Measurements from ENCODE around the gene ANAPC13.
A peak's percentile ranks its signal among the peaks of the same experiment; 100 is the strongest.

ANAPC13 gene

DNA sequence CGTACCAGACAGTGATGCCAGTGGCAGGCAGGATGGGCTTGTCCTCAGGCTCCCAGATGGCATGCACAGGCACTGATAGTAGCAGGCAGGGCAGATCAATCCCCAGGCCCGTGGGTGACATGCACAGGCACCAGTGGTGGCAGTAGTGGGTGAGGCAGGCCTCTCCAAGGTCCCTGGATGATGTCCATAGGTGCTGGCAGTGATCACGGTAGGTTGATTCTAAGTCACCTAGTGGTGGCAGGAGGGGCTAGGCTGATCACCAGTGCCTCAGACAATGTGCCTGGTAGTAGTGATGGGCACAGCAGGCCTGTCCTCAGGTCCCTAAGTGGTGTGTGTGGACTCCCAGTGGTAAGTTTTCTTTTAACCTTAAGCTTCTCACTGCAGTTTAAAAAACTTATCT lies 19.7 kb upstream of the ANAPC13 start:
- Histone ChIP-seq H3K27ac (ENCODE audit: low read length) (no peak overlapping the region), H3K9me3 (ENCODE audit: control insufficient read depth, low read depth, low read length) (no peaks in the 10 kb centered on the region), H3K4me1 (ENCODE audit: control insufficient read depth, low read depth, low read length) (no peaks in the 10 kb centered on the region), H3K4me3 (ENCODE audit: low read length) (no peak overlapping the region), H3K9ac (ENCODE audit: low read length) (no peak overlapping the region), H3K36me3 (ENCODE audit: control insufficient read depth, low read depth, low read length) (no peaks in the 10 kb centered on the region), H3K27me3 (ENCODE audit: control insufficient read depth, insufficient read depth, low read length) (no peaks in the 10 kb centered on the region)

DNA sequence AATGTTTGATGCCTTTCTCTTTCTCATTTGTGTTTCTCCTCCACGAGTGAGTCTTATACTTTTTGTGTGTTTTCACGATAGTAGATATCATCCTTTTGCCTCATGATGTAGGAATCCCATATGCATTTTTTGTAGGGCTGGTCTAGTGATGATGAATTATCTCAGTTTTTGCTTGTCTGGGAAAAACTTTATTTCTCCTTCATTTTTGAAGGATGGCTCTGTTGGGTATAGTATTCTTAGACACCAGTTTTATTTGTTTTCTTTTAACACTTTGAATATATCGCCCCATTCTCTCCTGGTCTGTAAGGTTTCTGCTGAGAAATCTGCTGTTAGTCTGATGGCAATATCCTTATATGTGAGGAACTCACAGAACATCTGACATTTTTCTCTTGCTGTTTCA lies 18.3 kb upstream of the ANAPC13 start:
- Histone ChIP-seq H3K27ac (ENCODE audit: low read length) (no peak overlapping the region), H3K36me3 (ENCODE audit: control insufficient read depth, low read depth, low read length) (no peaks in the 10 kb centered on the region), H3K9me3 (ENCODE audit: control insufficient read depth, low read depth, low read length) (no peaks in the 10 kb centered on the region), H3K27me3 (ENCODE audit: control insufficient read depth, insufficient read depth, low read length) (no peaks in the 10 kb centered on the region), H3K9ac (ENCODE audit: low read length) (no peak overlapping the region), H3K4me1 (ENCODE audit: control insufficient read depth, low read depth, low read length) (no peaks in the 10 kb centered on the region), H3K4me3 (ENCODE audit: low read length) (no peak overlapping the region)

DNA sequence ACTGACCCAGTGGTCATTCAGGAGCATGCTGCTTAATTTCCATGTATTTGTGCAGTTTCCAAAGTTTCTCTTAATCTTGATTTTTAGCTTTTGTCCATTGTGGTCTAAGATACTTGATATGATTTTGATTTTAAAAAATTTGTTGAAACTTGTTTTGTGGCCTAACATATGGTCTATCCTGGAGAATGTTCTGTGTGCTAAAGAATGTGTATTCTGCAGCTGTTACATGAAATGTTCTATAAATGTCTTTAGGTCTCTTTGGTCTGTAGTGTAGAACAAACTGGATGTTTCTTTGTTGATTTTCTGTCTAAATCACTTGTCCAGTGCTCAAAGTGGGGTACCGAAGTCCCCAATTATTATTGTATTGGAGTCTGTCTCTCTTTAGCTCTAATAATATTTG lies 17.5 kb upstream of the ANAPC13 start:
- no peak overlapping the region for H3K27ac ChIP-seq (ENCODE audit: low read length)
- H3K4me1 ChIP-seq (ENCODE audit: control insufficient read depth, low read depth, low read length), result no peaks in the 10 kb centered on the region
- no peak overlapping the region for H3K4me3 ChIP-seq (ENCODE audit: low read length)
- H3K9me3 ChIP-seq (ENCODE audit: control insufficient read depth, low read depth, low read length), result no peaks in the 10 kb centered on the region
- no peaks in the 10 kb centered on the region for H3K36me3 ChIP-seq (ENCODE audit: control insufficient read depth, low read depth, low read length)
- H3K27me3 ChIP-seq (ENCODE audit: control insufficient read depth, insufficient read depth, low read length), result no peaks in the 10 kb centered on the region
- H3K9ac ChIP-seq (ENCODE audit: low read length), result no peak overlapping the region

GRCh38 chr3:134496471-134497071 lies 10.8 kb upstream of the ANAPC13 start:
- Histone ChIP-seq H3K4me3 (ENCODE audit: low read length) (no peak overlapping the region), H3K36me3 (ENCODE audit: control insufficient read depth, low read depth, low read length) (peaks cover 4% of the 10 kb centered on the region), H3K27ac (ENCODE audit: low read length) (no peak overlapping the region), H3K4me1 (ENCODE audit: control insufficient read depth, low read depth, low read length) (no peaks in the 10 kb centered on the region), H3K9ac (ENCODE audit: low read length) (no peak overlapping the region), H3K9me3 (ENCODE audit: control insufficient read depth, low read depth, low read length) (no peaks in the 10 kb centered on the region), H3K27me3 (ENCODE audit: control insufficient read depth, insufficient read depth, low read length) (no peaks in the 10 kb centered on the region)

DNA sequence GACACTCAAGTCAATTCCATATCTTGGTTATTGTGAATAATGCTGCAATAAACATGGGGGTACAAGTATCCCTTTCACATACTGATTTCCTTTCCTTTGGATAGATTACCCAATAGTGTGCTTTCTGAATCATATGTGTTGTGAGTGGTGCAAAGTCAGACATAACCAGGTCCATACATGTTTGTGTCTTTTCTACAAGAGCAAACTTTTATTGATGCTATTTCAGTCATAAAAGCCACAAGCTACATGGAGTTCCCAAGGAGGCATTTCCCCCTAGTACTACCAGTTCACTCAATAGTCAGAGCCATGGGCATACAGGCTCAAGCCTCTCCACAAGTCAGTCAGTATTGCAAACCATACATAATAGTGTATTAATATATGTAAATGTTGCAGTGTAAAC lies 10.2 kb upstream of the ANAPC13 start:
- Histone ChIP-seq H3K9me3 (ENCODE audit: control insufficient read depth, low read depth, low read length) (no peaks in the 10 kb centered on the region), H3K4me3 (ENCODE audit: low read length) (no peak overlapping the region), H3K9ac (ENCODE audit: low read length) (no peak overlapping the region), H3K27me3 (ENCODE audit: control insufficient read depth, insufficient read depth, low read length) (no peaks in the 10 kb centered on the region), H3K27ac (ENCODE audit: low read length) (no peak overlapping the region), H3K4me1 (ENCODE audit: control insufficient read depth, low read depth, low read length) (no peaks in the 10 kb centered on the region), H3K36me3 (ENCODE audit: control insufficient read depth, low read depth, low read length) (peaks cover 4% of the 10 kb centered on the region)

- H3K9ac ChIP-seq (ENCODE audit: low read length), result no peak overlapping the region
These were observed 8.7 kb upstream of the ANAPC13 start for GRCh38 chr3:134494495-134494894.

GRCh38 chr3:134487406-134487805 lies 1.6 kb upstream of the ANAPC13 start:
- peaks cover 14% of the 10 kb centered on the region for H3K4me1 ChIP-seq (ENCODE audit: control insufficient read depth, low read depth, low read length)
- H3K4me3 ChIP-seq (ENCODE audit: low read length), result peak overlapping the region; percentile 98
- H3K9me3 ChIP-seq (ENCODE audit: control insufficient read depth, low read depth, low read length), result no peaks in the 10 kb centered on the region
- no peak overlapping the region for H3K27ac ChIP-seq (ENCODE audit: low read length)
- no peaks in the 10 kb centered on the region for H3K27me3 ChIP-seq (ENCODE audit: control insufficient read depth, insufficient read depth, low read length)
- H3K36me3 ChIP-seq (ENCODE audit: control insufficient read depth, low read depth, low read length), result peaks cover 5% of the 10 kb centered on the region
- H3K9ac ChIP-seq (ENCODE audit: low read length), result peak overlapping the region; percentile 90

More at GRCh38 chr3:134494495-134494894, 8.7 kb upstream of the ANAPC13 start:
- H3K4me3 ChIP-seq (ENCODE audit: low read length), result no peak overlapping the region
- no peaks in the 10 kb centered on the region for H3K4me1 ChIP-seq (ENCODE audit: control insufficient read depth, low read depth, low read length)
- H3K27ac ChIP-seq (ENCODE audit: low read length), result no peak overlapping the region
- H3K27me3 ChIP-seq (ENCODE audit: control insufficient read depth, insufficient read depth, low read length), result no peaks in the 10 kb centered on the region
- H3K36me3 ChIP-seq (ENCODE audit: control insufficient read depth, low read depth, low read length), result peaks cover 4% of the 10 kb centered on the region
- no peaks in the 10 kb centered on the region for H3K9me3 ChIP-seq (ENCODE audit: control insufficient read depth, low read depth, low read length)

GRCh38 chr3:134486577-134487041 lies 824 bp upstream of the ANAPC13 start:
- Histone ChIP-seq H3K27ac (ENCODE audit: low read length) (peak overlapping the region; percentile 81), H3K9ac (ENCODE audit: low read length) (peak overlapping the region; percentile 90), H3K4me1 (ENCODE audit: control insufficient read depth, low read depth, low read length) (peaks cover 14% of the 10 kb centered on the region), H3K27me3 (ENCODE audit: control insufficient read depth, insufficient read depth, low read length) (no peaks in the 10 kb centered on the region), H3K9me3 (ENCODE audit: control insufficient read depth, low read depth, low read length) (no peaks in the 10 kb centered on the region), H3K36me3 (ENCODE audit: control insufficient read depth, low read depth, low read length) (peaks cover 12% of the 10 kb centered on the region), H3K4me3 (ENCODE audit: low read length) (peak overlapping the region; percentile 98)

- Histone ChIP-seq H3K36me3 (ENCODE audit: control insufficient read depth, low read depth, low read length) (peaks cover 26% of the 10 kb centered on the region), H3K9me3 (ENCODE audit: control insufficient read depth, low read depth, low read length) (no peaks in the 10 kb centered on the region), H3K4me3 (ENCODE audit: low read length) (peak overlapping the region; percentile 98), H3K9ac (ENCODE audit: low read length) (peak overlapping the region; percentile 90), H3K4me1 (ENCODE audit: control insufficient read depth, low read depth, low read length) (peaks cover 14% of the 10 kb centered on the region), H3K27ac (ENCODE audit: low read length) (peak overlapping the region; percentile 83), H3K27me3 (ENCODE audit: control insufficient read depth, insufficient read depth, low read length) (no peaks in the 10 kb centered on the region)
These were observed 589 bp downstream of the ANAPC13 start for GRCh38 chr3:134485075-134485717.

DNA sequence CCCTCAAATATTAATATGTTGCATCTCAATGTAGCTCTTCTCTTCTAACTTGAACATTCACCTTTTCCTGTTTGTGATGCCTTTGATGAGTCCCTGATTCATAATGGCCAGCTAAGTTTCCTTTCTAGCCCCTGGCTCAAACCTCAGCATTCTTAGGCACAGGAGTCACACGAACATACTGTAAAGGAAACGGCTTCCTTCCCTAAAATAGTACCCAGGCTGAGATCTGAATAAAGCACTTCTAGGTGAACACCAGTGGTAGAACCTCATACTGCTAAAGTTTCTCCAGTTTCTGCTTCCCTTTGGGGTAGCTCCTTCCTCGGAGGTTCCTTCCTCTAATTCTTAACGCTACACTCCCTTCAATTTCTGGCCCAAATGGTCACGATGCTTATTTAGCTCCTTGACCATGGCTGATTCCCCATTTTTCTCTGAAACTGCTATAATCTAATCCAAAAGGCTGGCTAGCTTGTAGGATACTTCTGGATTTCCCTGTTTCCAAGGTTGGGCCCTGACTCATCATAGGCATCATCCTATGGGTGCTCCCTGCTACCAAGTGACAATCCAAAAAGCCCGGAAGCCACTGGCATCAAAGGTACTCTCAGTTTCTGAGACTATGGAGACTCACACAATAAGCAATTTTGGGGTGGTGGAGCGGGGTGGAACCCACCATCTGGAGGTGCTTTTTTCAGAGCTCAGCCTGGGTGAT lies 2.4 kb downstream of the ANAPC13 start:
- Histone ChIP-seq H3K36me3 (ENCODE audit: control insufficient read depth, low read depth, low read length) (peaks cover 39% of the 10 kb centered on the region), H3K4me3 (ENCODE audit: low read length) (no peak overlapping the region), H3K27ac (ENCODE audit: low read length) (no peak overlapping the region), H3K4me1 (ENCODE audit: control insufficient read depth, low read depth, low read length) (peaks cover 14% of the 10 kb centered on the region), H3K9ac (ENCODE audit: low read length) (no peak overlapping the region), H3K9me3 (ENCODE audit: control insufficient read depth, low read depth, low read length) (no peaks in the 10 kb centered on the region), H3K27me3 (ENCODE audit: control insufficient read depth, insufficient read depth, low read length) (no peaks in the 10 kb centered on the region)

DNA sequence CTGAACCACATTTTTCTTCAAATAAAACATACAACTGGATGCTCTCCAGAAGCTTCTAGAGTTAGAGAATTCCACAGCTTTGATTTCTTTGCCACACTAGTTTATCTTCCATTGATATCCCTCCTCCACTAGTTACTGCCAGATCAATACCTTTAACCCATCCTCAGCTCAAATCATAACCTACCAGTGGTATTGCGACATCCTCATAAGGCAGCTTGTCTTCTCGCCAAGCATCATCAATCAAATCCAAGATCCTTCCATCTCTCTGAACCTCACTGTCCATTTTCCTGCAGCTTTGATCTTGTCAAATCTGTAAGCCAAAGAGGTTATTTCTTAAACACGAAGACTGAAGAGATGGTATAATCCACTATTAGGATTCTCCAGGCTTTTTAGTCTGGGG lies 3.2 kb downstream of the ANAPC13 start:
- H3K36me3 ChIP-seq (ENCODE audit: control insufficient read depth, low read depth, low read length), result peaks cover 46% of the 10 kb centered on the region
- no peak overlapping the region for H3K27ac ChIP-seq (ENCODE audit: low read length)
- H3K9ac ChIP-seq (ENCODE audit: low read length), result no peak overlapping the region

More for the DNA sequence above, 3.2 kb downstream of the ANAPC13 start:
- Histone ChIP-seq H3K27me3 (ENCODE audit: control insufficient read depth, insufficient read depth, low read length) (no peaks in the 10 kb centered on the region), H3K9me3 (ENCODE audit: control insufficient read depth, low read depth, low read length) (no peaks in the 10 kb centered on the region), H3K4me3 (ENCODE audit: low read length) (no peak overlapping the region), H3K4me1 (ENCODE audit: control insufficient read depth, low read depth, low read length) (peaks cover 14% of the 10 kb centered on the region)

Measured in iPS-18a (cell line).